ENCODE data around the gene C1QTNF12. TPM values are rescaled to one million over a fixed set of nuclear protein-coding genes. Genes with fewer than 3 reads are reported as not detected.
A peak's percentile ranks its signal among the peaks of the same experiment; 100 is the strongest.

C1QTNF12 gene
- total and polyA plus RNA-seq, 2 experiments from 2014 or later, result 4.1 to 4.2 TPM

DNA sequence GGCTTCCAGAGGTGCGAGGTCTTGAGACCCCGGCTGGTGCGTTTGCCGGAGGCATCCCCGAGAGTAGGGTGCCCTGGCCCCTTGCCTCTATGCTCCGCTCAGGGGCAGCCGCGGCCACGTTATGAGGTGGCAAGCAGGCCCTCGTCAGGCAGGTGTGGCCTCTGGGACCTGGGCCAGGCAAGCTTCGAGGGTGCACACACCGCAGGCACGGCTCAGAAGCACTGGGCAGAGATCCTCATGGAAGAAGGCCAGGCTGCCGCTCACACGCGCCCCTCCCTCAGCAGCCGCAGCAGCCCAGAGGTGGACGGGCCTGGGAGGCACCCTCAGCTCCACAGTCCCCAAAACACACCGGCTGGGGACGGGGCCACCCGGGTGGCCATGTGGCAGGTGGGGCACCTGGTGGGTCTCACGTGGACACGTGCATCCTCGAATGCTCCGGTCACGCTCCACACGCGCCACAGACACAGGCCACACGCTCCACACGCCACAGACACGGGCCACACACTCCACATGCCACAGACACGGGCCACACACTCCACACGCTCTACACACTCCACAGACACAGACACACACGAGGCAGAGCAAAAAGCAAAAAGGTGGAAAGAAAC is 21.2 kb downstream of the C1QTNF12 start:
- Mint-ChIP-seq H3K4me1 (no peaks in the 10 kb centered on the region), H3K27me3 (ENCODE audit: insufficient read depth, low read depth, poor library complexity) (peaks cover 9% of the 10 kb centered on the region), H3K27ac (0 out of 2 replicates have a peak overlapping the region, but pooled peaks have one; percentile 4), H3K9me3 (no peaks in the 10 kb centered on the region; the same call in 2 of the 3 replicates), H3K36me3 (ENCODE audit: low read depth) (peaks cover 38% of the 10 kb centered on the region), H3K4me3 (no peak overlapping the region)
- peaks cover 21% of the 10 kb centered on the region for H3K79me2 ChIP-seq (replicated peaks; ENCODE audit: insufficient read depth)
- no peak overlapping the region for H3K4me3 ChIP-seq
- no peak overlapping the region for H3K4me2 ChIP-seq
- no peak for ATAC-seq
- TF ChIP-seq ZNF114 (CRISPR knock-in tag; IDR thresholded peaks at IDR 0.05) (no peak), ZNF331 (CRISPR knock-in tag; IDR thresholded peaks at IDR 0.05; ENCODE audit: low read depth) (no peak), CREB1 (CRISPR knock-in tag; IDR thresholded peaks at IDR 0.05; ENCODE audit: low read depth) (no peak), EZH2phosphoT487 (IDR thresholded peaks at IDR 0.05; ENCODE audit: unreplicated experiment) (no peak), NANOG (IDR thresholded peaks at IDR 0.05; ENCODE audit: borderline replicate concordance) (no peak), JUNB (IDR thresholded peaks at IDR 0.05; ENCODE audit: unreplicated experiment) (no peak), POLR2AphosphoS5 (IDR thresholded peaks at IDR 0.05; ENCODE audit: low read depth) (no peak), STAT1 (IDR thresholded peaks at IDR 0.05; ENCODE audit: unreplicated experiment) (no peak), EZH2 (IDR thresholded peaks at IDR 0.05; ENCODE audit: low read depth, unreplicated experiment) (no peak)
- TF ChIP-seq, protein P1, sequence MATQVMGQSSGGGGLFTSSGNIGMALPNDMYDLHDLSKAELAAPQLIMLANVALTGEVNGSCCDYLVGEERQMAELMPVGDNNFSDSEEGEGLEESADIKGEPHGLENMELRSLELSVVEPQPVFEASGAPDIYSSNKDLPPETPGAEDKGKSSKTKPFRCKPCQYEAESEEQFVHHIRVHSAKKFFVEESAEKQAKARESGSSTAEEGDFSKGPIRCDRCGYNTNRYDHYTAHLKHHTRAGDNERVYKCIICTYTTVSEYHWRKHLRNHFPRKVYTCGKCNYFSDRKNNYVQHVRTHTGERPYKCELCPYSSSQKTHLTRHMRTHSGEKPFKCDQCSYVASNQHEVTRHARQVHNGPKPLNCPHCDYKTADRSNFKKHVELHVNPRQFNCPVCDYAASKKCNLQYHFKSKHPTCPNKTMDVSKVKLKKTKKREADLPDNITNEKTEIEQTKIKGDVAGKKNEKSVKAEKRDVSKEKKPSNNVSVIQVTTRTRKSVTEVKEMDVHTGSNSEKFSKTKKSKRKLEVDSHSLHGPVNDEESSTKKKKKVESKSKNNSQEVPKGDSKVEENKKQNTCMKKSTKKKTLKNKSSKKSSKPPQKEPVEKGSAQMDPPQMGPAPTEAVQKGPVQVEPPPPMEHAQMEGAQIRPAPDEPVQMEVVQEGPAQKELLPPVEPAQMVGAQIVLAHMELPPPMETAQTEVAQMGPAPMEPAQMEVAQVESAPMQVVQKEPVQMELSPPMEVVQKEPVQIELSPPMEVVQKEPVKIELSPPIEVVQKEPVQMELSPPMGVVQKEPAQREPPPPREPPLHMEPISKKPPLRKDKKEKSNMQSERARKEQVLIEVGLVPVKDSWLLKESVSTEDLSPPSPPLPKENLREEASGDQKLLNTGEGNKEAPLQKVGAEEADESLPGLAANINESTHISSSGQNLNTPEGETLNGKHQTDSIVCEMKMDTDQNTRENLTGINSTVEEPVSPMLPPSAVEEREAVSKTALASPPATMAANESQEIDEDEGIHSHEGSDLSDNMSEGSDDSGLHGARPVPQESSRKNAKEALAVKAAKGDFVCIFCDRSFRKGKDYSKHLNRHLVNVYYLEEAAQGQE (IDR thresholded peaks at IDR 0.05; ENCODE audit: unreplicated experiment), result no peak
- TF ChIP-seq, protein P2, sequence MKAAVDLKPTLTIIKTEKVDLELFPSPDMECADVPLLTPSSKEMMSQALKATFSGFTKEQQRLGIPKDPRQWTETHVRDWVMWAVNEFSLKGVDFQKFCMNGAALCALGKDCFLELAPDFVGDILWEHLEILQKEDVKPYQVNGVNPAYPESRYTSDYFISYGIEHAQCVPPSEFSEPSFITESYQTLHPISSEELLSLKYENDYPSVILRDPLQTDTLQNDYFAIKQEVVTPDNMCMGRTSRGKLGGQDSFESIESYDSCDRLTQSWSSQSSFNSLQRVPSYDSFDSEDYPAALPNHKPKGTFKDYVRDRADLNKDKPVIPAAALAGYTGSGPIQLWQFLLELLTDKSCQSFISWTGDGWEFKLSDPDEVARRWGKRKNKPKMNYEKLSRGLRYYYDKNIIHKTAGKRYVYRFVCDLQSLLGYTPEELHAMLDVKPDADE (IDR thresholded peaks at IDR 0.05), result no peak
- no peak for DNase-seq (ENCODE audit: low spot score)
- no peak overlapping the region for H2AFZ ChIP-seq
- no peak overlapping the region for H3K27ac ChIP-seq (ENCODE audit: low read depth)
- H3K27me3 ChIP-seq (ENCODE audit: insufficient read depth), result no peaks in the 10 kb centered on the region
- no peaks in the 10 kb centered on the region for H3K4me1 ChIP-seq (ENCODE audit: insufficient read depth)
- H4K20me1 ChIP-seq (replicated peaks; ENCODE audit: insufficient read depth), result peaks cover 5% of the 10 kb centered on the region; the same call in 1 of the 2 replicates
- no peaks in the 10 kb centered on the region for H3K9me2 ChIP-seq (ENCODE audit: insufficient read depth)
- H3K36me3 ChIP-seq (ENCODE audit: insufficient read depth), result peaks cover 3% of the 10 kb centered on the region; the same call in 1 of the 2 replicates
- H3F3A ChIP-seq (replicated peaks; ENCODE audit: low read depth), result no peaks in the 10 kb centered on the region

DNA sequence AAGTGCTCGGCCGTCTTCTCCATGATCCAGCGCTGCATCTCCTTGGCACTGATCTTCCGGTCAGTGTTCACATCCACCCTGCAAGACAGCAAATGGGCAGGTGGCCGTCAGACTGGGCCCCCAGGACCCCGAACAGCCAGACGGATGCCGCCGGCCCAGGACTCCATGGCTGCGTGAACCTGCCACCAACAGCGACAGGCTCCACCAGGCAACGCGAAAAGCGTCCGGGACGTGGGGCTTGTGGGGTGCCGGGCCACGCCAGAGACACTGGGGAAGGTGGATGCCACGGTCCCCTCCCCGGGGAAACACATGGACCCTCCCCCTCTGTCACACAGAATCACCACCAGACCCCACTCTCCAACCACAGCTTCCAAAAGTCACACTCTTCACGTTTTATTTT is 22.6 kb downstream of the C1QTNF12 start:
- peaks cover 7% of the 10 kb centered on the region; the same call in 1 of the 2 replicates for H3K79me2 ChIP-seq (replicated peaks; ENCODE audit: insufficient read depth)
- no peaks in the 10 kb centered on the region for H3K4me1 ChIP-seq (ENCODE audit: insufficient read depth)
- H3K36me3 Mint-ChIP-seq (ENCODE audit: low read depth), result peaks cover 32% of the 10 kb centered on the region
- H2AFZ ChIP-seq, result no peak overlapping the region
- no peak for TF ChIP-seq ZNF114 (CRISPR knock-in tag; IDR thresholded peaks at IDR 0.05)
- no peak for TF ChIP-seq EZH2 (IDR thresholded peaks at IDR 0.05; ENCODE audit: low read depth, unreplicated experiment)
- no peak for TF ChIP-seq NANOG (IDR thresholded peaks at IDR 0.05; ENCODE audit: borderline replicate concordance)
- TF ChIP-seq, protein P3, sequence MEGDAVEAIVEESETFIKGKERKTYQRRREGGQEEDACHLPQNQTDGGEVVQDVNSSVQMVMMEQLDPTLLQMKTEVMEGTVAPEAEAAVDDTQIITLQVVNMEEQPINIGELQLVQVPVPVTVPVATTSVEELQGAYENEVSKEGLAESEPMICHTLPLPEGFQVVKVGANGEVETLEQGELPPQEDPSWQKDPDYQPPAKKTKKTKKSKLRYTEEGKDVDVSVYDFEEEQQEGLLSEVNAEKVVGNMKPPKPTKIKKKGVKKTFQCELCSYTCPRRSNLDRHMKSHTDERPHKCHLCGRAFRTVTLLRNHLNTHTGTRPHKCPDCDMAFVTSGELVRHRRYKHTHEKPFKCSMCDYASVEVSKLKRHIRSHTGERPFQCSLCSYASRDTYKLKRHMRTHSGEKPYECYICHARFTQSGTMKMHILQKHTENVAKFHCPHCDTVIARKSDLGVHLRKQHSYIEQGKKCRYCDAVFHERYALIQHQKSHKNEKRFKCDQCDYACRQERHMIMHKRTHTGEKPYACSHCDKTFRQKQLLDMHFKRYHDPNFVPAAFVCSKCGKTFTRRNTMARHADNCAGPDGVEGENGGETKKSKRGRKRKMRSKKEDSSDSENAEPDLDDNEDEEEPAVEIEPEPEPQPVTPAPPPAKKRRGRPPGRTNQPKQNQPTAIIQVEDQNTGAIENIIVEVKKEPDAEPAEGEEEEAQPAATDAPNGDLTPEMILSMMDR (conservative IDR thresholded peaks at IDR 0.05; ENCODE audit: low read depth in 2 of 2), result no peak
- DNase-seq (ENCODE audit: low spot score) (no peak), ATAC-seq (no peak)
- H3K27ac ChIP-seq (ENCODE audit: low read depth), result no peak overlapping the region
- H3K4me2 ChIP-seq, result no peak overlapping the region
- H3K27me3 Mint-ChIP-seq (ENCODE audit: insufficient read depth, low read depth, poor library complexity), result peaks cover 11% of the 10 kb centered on the region
- H3F3A ChIP-seq (replicated peaks; ENCODE audit: low read depth), result no peaks in the 10 kb centered on the region
- no peaks in the 10 kb centered on the region; the same call in 2 of the 3 replicates for H3K9me3 Mint-ChIP-seq
- H3K4me3 Mint-ChIP-seq, result no peak overlapping the region
- no peaks in the 10 kb centered on the region for H3K27me3 ChIP-seq (ENCODE audit: insufficient read depth)
- no peak overlapping the region for H3K27ac Mint-ChIP-seq
- no peaks in the 10 kb centered on the region for H3K9me2 ChIP-seq (ENCODE audit: insufficient read depth)
- no peak overlapping the region for H3K4me3 ChIP-seq
- H4K20me1 ChIP-seq (replicated peaks; ENCODE audit: insufficient read depth), result peaks cover 5% of the 10 kb centered on the region; the same call in 1 of the 2 replicates
- no peaks in the 10 kb centered on the region for H3K4me1 Mint-ChIP-seq
- peaks cover 3% of the 10 kb centered on the region; the same call in 1 of the 2 replicates for H3K36me3 ChIP-seq (ENCODE audit: insufficient read depth)
